ENCODE data around the gene TFAP2E. TPM values are rescaled to one million over a fixed set of nuclear protein-coding genes. Genes with fewer than 3 reads are reported as not detected.

TFAP2E gene
- total RNA-seq, 2 experiments from 2014 or later: 0.53 to 0.58 TPM

DNA sequence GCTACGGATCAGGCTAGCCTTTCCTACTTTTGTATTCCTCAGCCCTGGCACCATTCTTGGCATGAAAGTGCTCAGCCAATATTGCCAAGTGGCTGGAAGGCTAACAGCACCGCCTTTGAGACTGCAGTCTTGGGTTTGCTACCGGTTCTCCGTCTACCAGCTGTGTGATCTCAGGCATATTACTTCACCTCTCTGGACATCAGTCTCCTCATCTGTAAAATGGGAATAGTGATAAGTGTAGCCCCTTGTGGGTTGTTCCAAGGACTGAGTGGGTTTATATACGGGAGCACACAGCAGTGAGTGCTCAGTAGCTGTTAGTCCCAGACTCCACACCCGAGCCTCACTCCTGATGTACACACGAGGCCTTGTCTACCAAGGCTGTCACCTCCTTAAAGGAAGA, 13.7 kb downstream of the TFAP2E start:
- no peaks in the 10 kb centered on the region for H3K36me3 Mint-ChIP-seq (ENCODE audit: low read depth)
- ChIA-PET CTCF (interaction anchor here (1.3 kb wide), 1 partner anchor 9 kb away, joined by 5 read pairs; no protein-coding TSS in a partner anchor), POLR2A (interaction anchor here (0.5 to 0.6 kb wide), 3 partner anchors 14 to 262 kb away, joined by 3 to 7 read pairs (median 3); no protein-coding TSS in a partner anchor)
- no peak overlapping the region for H3K4me3 Mint-ChIP-seq
- intact Hi-C loops (cut with DNase I, micrococcal nuclease): no loop called here
- H3K27ac Mint-ChIP-seq: no peak overlapping the region
- no peaks in the 10 kb centered on the region for H3K4me1 Mint-ChIP-seq
- no peaks in the 10 kb centered on the region for H3K9me3 Mint-ChIP-seq (ENCODE audit: low read depth)
- no peak for DNase-seq
- no peak for ATAC-seq
- H3K27me3 Mint-ChIP-seq: no peaks in the 10 kb centered on the region

- peaks cover under 1% of the 10 kb centered on the region for H3K4me1 Mint-ChIP-seq
- no peaks in the 10 kb centered on the region for H3K9me3 Mint-ChIP-seq (ENCODE audit: low read depth)
- no peak overlapping the region for H3K27ac Mint-ChIP-seq
- DNase-seq (no peak), ATAC-seq (no peak)
- no peaks in the 10 kb centered on the region for H3K36me3 Mint-ChIP-seq (ENCODE audit: low read depth)
- intact Hi-C loops (cut with DNase I, micrococcal nuclease): no loop called here
- CTCF ChIA-PET: no interaction called here
- no peak overlapping the region for H3K4me3 Mint-ChIP-seq
- POLR2A ChIA-PET: no interaction called here
- no peaks in the 10 kb centered on the region for H3K27me3 Mint-ChIP-seq
These were observed 14.6 kb downstream of the TFAP2E start for GRCh38 chr1:35587736-35588135.

GRCh38 chr1:35588197-35588910, 15.2 kb downstream of the TFAP2E start:
- DNase-seq: no peak
- CTCF ChIA-PET: no interaction called here
- POLR2A ChIA-PET: no interaction called here
- intact Hi-C loops (cut with DNase I, micrococcal nuclease): no loop called here
- no peaks in the 10 kb centered on the region for H3K9me3 Mint-ChIP-seq (ENCODE audit: low read depth)
- H3K27ac Mint-ChIP-seq: no peak overlapping the region
- H3K36me3 Mint-ChIP-seq (ENCODE audit: low read depth): no peaks in the 10 kb centered on the region
- ATAC-seq: no peak
- H3K27me3 Mint-ChIP-seq: no peaks in the 10 kb centered on the region
- peaks cover 6% of the 10 kb centered on the region for H3K4me1 Mint-ChIP-seq
- H3K4me3 Mint-ChIP-seq: no peak overlapping the region

GRCh38 chr1:35589516-35590427, 16.7 kb downstream of the TFAP2E start:
- POLR2A ChIA-PET: no interaction called here
- no peaks in the 10 kb centered on the region for H3K9me3 Mint-ChIP-seq (ENCODE audit: low read depth)
- H3K36me3 Mint-ChIP-seq (ENCODE audit: low read depth): no peaks in the 10 kb centered on the region
- H3K27me3 Mint-ChIP-seq: no peaks in the 10 kb centered on the region
- H3K4me3 Mint-ChIP-seq: no peak overlapping the region
- DNase-seq (no peak), ATAC-seq (no peak)
- H3K4me1 Mint-ChIP-seq: peaks cover 12% of the 10 kb centered on the region
- CTCF ChIA-PET: interaction anchor here (0.6 to 1.1 kb wide), 2 partner anchors 9 to 498 kb away, joined by 3 to 4 read pairs; no protein-coding TSS in a partner anchor
- intact Hi-C loops (cut with DNase I, micrococcal nuclease): no loop called here
- peak overlapping the region; percentile 15 for H3K27ac Mint-ChIP-seq

GRCh38 chr1:35590476-35591040, 17.4 kb downstream of the TFAP2E start:
- CTCF ChIA-PET: interaction anchor here (0.6 to 1.1 kb wide), 2 partner anchors 10 to 499 kb away, joined by 3 to 4 read pairs; no protein-coding TSS in a partner anchor

GRCh38 chr1:35591211-35591610, 18.1 kb downstream of the TFAP2E start:
- Mint-ChIP-seq H3K27me3 (no peaks in the 10 kb centered on the region), H3K9me3 (ENCODE audit: low read depth) (no peaks in the 10 kb centered on the region), H3K4me1 (peaks cover 12% of the 10 kb centered on the region), H3K27ac (no peak overlapping the region), H3K36me3 (ENCODE audit: low read depth) (peaks cover 1% of the 10 kb centered on the region), H3K4me3 (no peak overlapping the region)
- POLR2A ChIA-PET: no interaction called here
- DNase-seq: no peak
- intact Hi-C loops (cut with DNase I, micrococcal nuclease): no loop called here
- ATAC-seq: no peak
- CTCF ChIA-PET: no interaction called here

More at GRCh38 chr1:35590476-35591040, 17.4 kb downstream of the TFAP2E start:
- H3K36me3 Mint-ChIP-seq (ENCODE audit: low read depth): peaks cover 1% of the 10 kb centered on the region
- DNase-seq: no peak
- H3K27ac Mint-ChIP-seq: no peak overlapping the region
- POLR2A ChIA-PET: no interaction called here
- no peak overlapping the region for H3K4me3 Mint-ChIP-seq
- no peaks in the 10 kb centered on the region for H3K9me3 Mint-ChIP-seq (ENCODE audit: low read depth)
- H3K27me3 Mint-ChIP-seq: no peaks in the 10 kb centered on the region
- ATAC-seq: no peak
- intact Hi-C loops (cut with DNase I, micrococcal nuclease): no loop called here
- H3K4me1 Mint-ChIP-seq: peaks cover 12% of the 10 kb centered on the region

- Mint-ChIP-seq H3K27ac (peak overlapping the region; percentile 20), H3K27me3 (no peaks in the 10 kb centered on the region), H3K4me3 (no peak overlapping the region), H3K9me3 (ENCODE audit: low read depth) (no peaks in the 10 kb centered on the region), H3K36me3 (ENCODE audit: low read depth) (peaks cover 5% of the 10 kb centered on the region), H3K4me1 (peaks cover 12% of the 10 kb centered on the region)
- ATAC-seq (peak; percentile 69), DNase-seq (no peak)
- POLR2A ChIA-PET: interaction anchor here (0.7 to 1.2 kb wide), 3 partner anchors 9 to 121 kb away, joined by 3 to 4 read pairs (median 3); no protein-coding TSS in a partner anchor
- CTCF ChIA-PET: interaction anchor here (0.7 to 1.1 kb wide), 2 partner anchors 15 to 30 kb away, joined by 3 to 5 read pairs; no protein-coding TSS in a partner anchor
- intact Hi-C loops (cut with DNase I, micrococcal nuclease): no loop called here
These were observed 20.1 kb downstream of the TFAP2E start for GRCh38 chr1:35592991-35593769.

GRCh38 chr1:35594005-35594760, 21.1 kb downstream of the TFAP2E start:
- H3K36me3 Mint-ChIP-seq (ENCODE audit: low read depth): peaks cover 5% of the 10 kb centered on the region
- DNase-seq (no peak), ATAC-seq (no peak)
- H3K9me3 Mint-ChIP-seq (ENCODE audit: low read depth): no peaks in the 10 kb centered on the region
- ChIA-PET CTCF (interaction anchor here (0.8 to 1.1 kb wide), 3 partner anchors 16 to 29 kb away, joined by 3 to 5 read pairs (median 3); no protein-coding TSS in a partner anchor), POLR2A (interaction anchor here (0.7 to 1.2 kb wide), 3 partner anchors 10 to 120 kb away, joined by 3 to 4 read pairs (median 3); no protein-coding TSS in a partner anchor)
- H3K4me3 Mint-ChIP-seq: no peak overlapping the region
- H3K27me3 Mint-ChIP-seq: no peaks in the 10 kb centered on the region
- H3K27ac Mint-ChIP-seq: no peak overlapping the region
- intact Hi-C loops (cut with DNase I, micrococcal nuclease): no loop called here
- H3K4me1 Mint-ChIP-seq: peaks cover 12% of the 10 kb centered on the region

DNA sequence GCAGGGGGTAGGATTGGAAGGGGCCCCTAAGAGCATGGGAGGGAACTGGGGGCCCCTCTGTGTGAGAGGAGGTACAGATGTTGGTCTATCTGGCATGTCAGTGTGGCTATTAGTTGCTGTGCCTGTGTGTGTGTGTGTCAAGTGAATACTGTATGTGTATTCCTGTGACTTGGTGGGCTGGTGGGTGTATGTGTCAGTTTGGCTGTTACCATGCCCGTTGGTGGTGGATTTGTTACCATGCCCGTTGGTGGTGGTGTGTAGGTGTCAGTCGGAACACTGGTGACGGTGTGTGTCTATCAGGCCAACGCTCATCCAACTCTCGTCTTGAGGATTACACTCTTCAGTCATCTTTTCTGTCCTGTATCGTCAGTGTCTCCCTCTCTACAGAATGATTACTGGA, 22.6 kb downstream of the TFAP2E start:
- no peak for ATAC-seq
- Mint-ChIP-seq H3K27me3 (no peaks in the 10 kb centered on the region), H3K27ac (no peak overlapping the region), H3K36me3 (ENCODE audit: low read depth) (peaks cover 8% of the 10 kb centered on the region), H3K9me3 (ENCODE audit: low read depth) (no peaks in the 10 kb centered on the region), H3K4me1 (peaks cover 12% of the 10 kb centered on the region), H3K4me3 (no peak overlapping the region)
- intact Hi-C loops (cut with DNase I, micrococcal nuclease): loop anchor here in 1 of 2 experiments (5.0 kb wide), 1 partner anchor 42 kb away; no protein-coding TSS in a partner anchor
- POLR2A ChIA-PET: no interaction called here
- CTCF ChIA-PET: no interaction called here
- no peak for DNase-seq

GRCh38 chr1:35597870-35598269, 24.8 kb downstream of the TFAP2E start:
- DNase-seq (no peak), ATAC-seq (no peak)
- H3K27ac Mint-ChIP-seq: no peak overlapping the region
- ChIA-PET POLR2A (no interaction called here), CTCF (no interaction called here)
- intact Hi-C loops (cut with DNase I, micrococcal nuclease): loop anchor here in 1 of 2 experiments (5.0 kb wide), 1 partner anchor 39 kb away; no protein-coding TSS in a partner anchor
- no peaks in the 10 kb centered on the region for H3K9me3 Mint-ChIP-seq (ENCODE audit: low read depth)
- H3K36me3 Mint-ChIP-seq (ENCODE audit: low read depth): peaks cover 9% of the 10 kb centered on the region
- H3K4me1 Mint-ChIP-seq: peaks cover 10% of the 10 kb centered on the region
- H3K27me3 Mint-ChIP-seq: no peaks in the 10 kb centered on the region
- no peak overlapping the region for H3K4me3 Mint-ChIP-seq

Measured in activated CD4-positive, alpha-beta T cell treated with anti-CD3 and anti-CD28 coated beads for 36 hours (primary cell).